H1 (cell line): ENCODE results near the gene PQBP1. TPM values are rescaled to one million over a fixed set of nuclear protein-coding genes. Genes with fewer than 3 reads are reported as not detected.

Experiments used
- CTCF ChIA-PET: fragments of 300-600 bp; sonication (Branson Sonifier 250); formaldehyde crosslinking; loops from one replicate; lab custom pipeline; 2021; ENCODE audit not compliant: partially characterized antibody; lab: Charles Lee
- POLR2A ChIA-PET: fragments of 300-600 bp; sonication (Branson Sonifier 250); formaldehyde crosslinking; loops from one replicate; lab custom pipeline; 2021; ENCODE audit warnings: inconsistent platforms; ENCODE audit not compliant: partially characterized antibody; lab: Charles Lee
- DNase-seq, 2 experiments: peaks; one replicate each; pipeline versions ENCODE4 v3.0.0 to v3.0.0-alpha.2; 2010 to 2022; ENCODE audit warnings: low spot score in 2 of 2, low read depth in 1 of 2, mixed read lengths in 1 of 2
- FAIRE-seq: peaks from 2 replicates; lab custom pipeline; 2011; peaks lifted over from hg19 to GRCh38; lab: Jason Lieb, UNC
- H2AFZ ChIP-seq: 2 replicates; pipeline ENCODE4 v1.8.1; 2012; ENCODE audit warnings: low read length, inconsistent platforms
- H2AK5ac ChIP-seq: 2 replicates; pipeline ENCODE4 v1.6.1; 2013; ENCODE audit warnings: low read depth, low read length
- H2BK120ac ChIP-seq: replicated peaks from 2 replicates; pipeline ENCODE3; 2013; ENCODE audit warnings: low read depth, low read length, inconsistent platforms
- H2BK12ac ChIP-seq: 2 replicates; pipeline ENCODE4 v1.6.1; 2013; ENCODE audit warnings: low read depth, low read length
- H2BK15ac ChIP-seq: 2 replicates; pipeline ENCODE4 v1.6.1; 2013; ENCODE audit warnings: low read length
- H2BK20ac ChIP-seq: 2 replicates; pipeline ENCODE4 v1.6.1; 2013; ENCODE audit warnings: low read length
- H2BK5ac ChIP-seq: 2 replicates; pipeline ENCODE4 v1.6.1; 2013; ENCODE audit warnings: low read depth, low read length
- H3K14ac ChIP-seq: 2 replicates; pipeline ENCODE4 v1.6.1; 2013; ENCODE audit warnings: inconsistent platforms; ENCODE audit not compliant: insufficient read length
- H3K18ac ChIP-seq: 2 replicates; pipeline ENCODE4 v1.6.1; 2013; ENCODE audit warnings: low read length; ENCODE audit errors: extremely low read depth
- H3K23ac ChIP-seq: 2 replicates; pipeline ENCODE4 v1.6.1; 2013; ENCODE audit warnings: inconsistent platforms; ENCODE audit not compliant: insufficient read length
- H3K23me2 ChIP-seq: 2 replicates; pipeline ENCODE4 v1.6.1; 2013; ENCODE audit warnings: low read depth, low read length
- H3K27ac ChIP-seq: 2 replicates; pipeline ENCODE4 v1.6.1; 2011; ENCODE audit warnings: low read depth, low read length, inconsistent platforms
- H3K27me3 ChIP-seq, 4 experiments: replicated peaks in 1 of 4; 1 replicate in 1 of 4; 2 replicates in 3 of 4; pipeline versions ENCODE4 v1.6.1 to v1.8.1; 2011 to 2013; ENCODE audit warnings: low read length in 3 of 4, mild to moderate bottlenecking in 3 of 4, inconsistent platforms in 2 of 4, mixed read lengths in 2 of 4, moderate library complexity in 1 of 4; ENCODE audit not compliant: control insufficient read depth in 3 of 4, insufficient read depth in 3 of 4; ENCODE audit errors: extremely low read depth in 1 of 4
- H3K36me3 ChIP-seq, 4 experiments: 2 replicates each; pipeline versions ENCODE4 v1.6.1 to v1.8.1; 2011 to 2013; ENCODE audit warnings: mild to moderate bottlenecking in 4 of 4, low read length in 3 of 4, moderate library complexity in 2 of 4, control low read depth in 1 of 4, inconsistent platforms in 1 of 4; ENCODE audit not compliant: insufficient read depth in 4 of 4, control insufficient read depth in 2 of 4
- H3K4ac ChIP-seq: replicated peaks from 2 replicates; pipeline ENCODE3; 2013; ENCODE audit warnings: low read length, low read depth, mixed read lengths, inconsistent platforms; ENCODE audit not compliant: insufficient read length
- H3K4me1 ChIP-seq, 4 experiments: replicated peaks in 1 of 4; 1 replicate in 1 of 4; 2 replicates in 3 of 4; pipeline versions ENCODE4 v1.6.1 to v1.8.1; 2011 to 2013; ENCODE audit warnings: low read length in 3 of 4, inconsistent platforms in 2 of 4, mixed read lengths in 1 of 4; ENCODE audit not compliant: insufficient read depth in 4 of 4, control insufficient read depth in 3 of 4
- H3K4me2 ChIP-seq, 2 experiments: 2 replicates each; pipeline versions ENCODE4 v1.6.1 to v1.8.1; 2011 to 2013; ENCODE audit warnings: low read depth in 2 of 2, low read length in 2 of 2, control low read depth in 1 of 2, inconsistent platforms in 1 of 2, mild to moderate bottlenecking in 1 of 2; ENCODE audit not compliant: insufficient read depth in 1 of 2
- H3K4me3 ChIP-seq, 4 experiments: fragments of 200-600, 300-600 bp in 1 of 4; sonication (generic), shearing (Covaris generic), sonication (Bioruptor Twin) in 1 of 4; 2 replicates each; pipeline versions ENCODE4 v1.5.1 to v1.8.1; 2011 to 2016; ENCODE audit warnings: low read length in 4 of 4, low read depth in 3 of 4, control low read depth in 2 of 4, inconsistent platforms in 2 of 4, mild to moderate bottlenecking in 2 of 4, mixed read lengths in 1 of 4, moderate library complexity in 1 of 4; ENCODE audit not compliant: insufficient read depth in 2 of 4; ENCODE audit errors: extremely low read depth in 1 of 4
- H3K56ac ChIP-seq: replicated peaks from 2 replicates; pipeline ENCODE3; 2013; ENCODE audit warnings: low read depth, mild to moderate bottlenecking, mixed read lengths, low read length, inconsistent platforms; ENCODE audit not compliant: insufficient read length
- H3K79me1 ChIP-seq: 2 replicates; pipeline ENCODE4 v1.6.1; 2013; ENCODE audit warnings: low read depth, low read length, control low read depth
- H3K79me2 ChIP-seq, 2 experiments: 2 replicates each; pipeline versions ENCODE4 v1.6.1 to v1.8.1; 2012 to 2013; ENCODE audit warnings: low read length in 2 of 2, mild to moderate bottlenecking in 2 of 2, inconsistent platforms in 1 of 2; ENCODE audit not compliant: insufficient read depth in 2 of 2, control insufficient read depth in 1 of 2
- H3K9ac ChIP-seq, 4 experiments: replicated peaks in 1 of 4; 1 replicate in 1 of 4; 2 replicates in 3 of 4; pipeline versions ENCODE4 v1.6.1 to v1.8.1; 2011 to 2013; ENCODE audit warnings: low read depth in 3 of 4, low read length in 3 of 4, control low read depth in 2 of 4, mild to moderate bottlenecking in 2 of 4, moderate library complexity in 2 of 4, inconsistent platforms in 1 of 4; ENCODE audit errors: extremely low read depth in 1 of 4
- H3K9me3 ChIP-seq, 2 experiments: 2 replicates each; pipeline versions ENCODE4 v1.6.1 to v1.8.1; 2012 to 2013; ENCODE audit warnings: mild to moderate bottlenecking in 2 of 2, moderate library complexity in 2 of 2, control low read depth in 1 of 2, inconsistent platforms in 1 of 2, low read depth in 1 of 2, low read length in 1 of 2, mixed read lengths in 1 of 2; ENCODE audit not compliant: insufficient read depth in 2 of 2
- H4K20me1 ChIP-seq, 2 experiments: replicated peaks in 1 of 2; 2 replicates each; pipeline versions ENCODE3 to v1.8.1; 2011 to 2013; ENCODE audit warnings: inconsistent platforms in 2 of 2, low read length in 2 of 2, mild to moderate bottlenecking in 1 of 2; ENCODE audit not compliant: insufficient read depth in 2 of 2, control insufficient read depth in 1 of 2
- H4K5ac ChIP-seq: 2 replicates; pipeline ENCODE4 v1.6.1; 2013; ENCODE audit warnings: low read length, low read depth, mixed read lengths, inconsistent platforms; ENCODE audit not compliant: insufficient read length
- H4K8ac ChIP-seq: 2 replicates; pipeline ENCODE4 v1.8.0; 2013; ENCODE audit warnings: mild to moderate bottlenecking, moderate library complexity, low read length, inconsistent platforms; ENCODE audit not compliant: insufficient read depth; ENCODE audit errors: extremely low read depth
- H4K91ac ChIP-seq: replicated peaks from 2 replicates; pipeline ENCODE3; 2013; ENCODE audit warnings: low read length, mixed read lengths, inconsistent platforms; ENCODE audit not compliant: insufficient read length
- BCL11A ChIP-seq, 2 experiments: IDR thresholded peaks; one replicate each; pipeline ENCODE4 v1.6.1; 2011; ENCODE audit warnings: low read depth in 2 of 2, low read length in 2 of 2, mild to moderate bottlenecking in 2 of 2
- TAF1 ChIP-seq: IDR thresholded peaks from 2 replicates; pipeline ENCODE4 v1.6.1; 2011; ENCODE audit warnings: mild to moderate bottlenecking, low read depth, low read length
- WGBS, 2 experiments: shearing (Covaris generic) in 1 of 2; methylation state at CpG; one replicate each; pipeline versions ENCODE4 v1.1.6 to v1.1.7; 2013 to 2015; ENCODE audit warnings: low lambda C conversion rate in 2 of 2, mixed read lengths in 2 of 2, inconsistent platforms in 1 of 2, low coverage in 1 of 2, missing lambda C conversion rate in 1 of 2; ENCODE audit not compliant: insufficient replicate concordance in 2 of 2, insufficient coverage in 1 of 2, insufficient read length in 1 of 2; ENCODE audit errors: extremely low coverage in 1 of 2, missing lambda C conversion rate in 1 of 2; 5-methylcytosine and 5-hydroxymethylcytosine counted together
- polyA plus RNA-seq, 7 experiments: library from polyadenylated mRNA; depleted of rRNA in 3 of 7; stranded (reverse) in 5 of 7; unstranded in 2 of 7; fragments of >200 nt in 5 of 7; fragments of 200-250 nt in 2 of 7; gene quantifications; 1 replicate in 5 of 7; 2 replicates in 1 of 7; 4 replicates in 1 of 7; pipeline versions ENCODE4 v1.2.1 to v1.2.3, GENCODE V29; 2011 to 2013; ENCODE audit warnings: missing spikeins in 2 of 7, mixed read lengths in 2 of 7
- total RNA-seq: library from RNA; stranded (reverse); fragmentation: NEBNext Ultra II Directional; extraction: Animal tissue kit (Norgen Biotek cat#: 25700); gene quantifications from 2 replicates; pipeline ENCODE4 v1.2.1, GENCODE V29; 2021
- TF ChIP-seq, protein P1 (sequence below): IDR thresholded peaks from 2 replicates; pipeline ENCODE4 v1.6.1; 2012; ENCODE audit warnings: inconsistent platforms

PQBP1 gene
- total and polyA plus RNA-seq, 2 of the 8 experiments (the other 6 are each of a cell fraction or from before 2014, with no cell fraction given), result 91.7 to 95.9 TPM

DNA sequence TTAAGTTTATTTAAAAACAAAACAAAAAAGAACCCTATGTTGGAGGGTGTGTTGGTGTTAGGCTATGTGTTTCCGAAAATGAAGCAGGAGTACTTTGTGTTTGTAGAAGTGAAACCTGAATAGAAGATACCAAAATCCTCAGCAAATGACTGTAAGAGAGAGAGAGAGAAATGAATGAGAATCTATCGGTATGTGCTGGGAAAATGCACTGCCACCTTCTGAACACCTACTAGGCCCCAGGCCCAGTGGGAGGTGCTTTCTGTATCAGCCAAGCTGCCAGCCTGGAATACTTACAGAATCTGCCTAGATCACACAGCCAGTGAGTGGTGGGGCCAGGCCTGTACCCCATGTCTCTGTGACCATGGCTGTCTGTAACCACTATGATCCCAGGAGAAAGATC lies 36.0 kb downstream of the PQBP1 start:
- peaks cover 1 to 12% (median 4%) of the 10 kb centered on the region in 4 experiments; a peak in 6 of 7 replicates for H3K4me1 ChIP-seq
- DNase-seq (no peak), FAIRE-seq (no peak)
- ChIA-PET CTCF (no interaction called here), POLR2A (interaction anchor here (21.5 kb wide), 1 partner anchor 19 kb away, joined by 572 read pairs; the partner anchor contains the start of genes PIM2 and SLC35A2)
- 83% methylated on average over 2 of the region's 2 CpGs; no CpG with 5 or more reads in 1 of the 2 experiments for WGBS, 2 experiments
- no peak overlapping the region for H2BK20ac ChIP-seq
- H3K4ac ChIP-seq, result no peak overlapping the region
- H4K91ac ChIP-seq, result no peak overlapping the region
- H3K27ac ChIP-seq, result no peak overlapping the region
- H2BK120ac ChIP-seq, result no peak overlapping the region
- H3K14ac ChIP-seq, result no peak overlapping the region
- no peaks in the 10 kb centered on the region for H3K23me2 ChIP-seq
- H3K27me3 ChIP-seq, result no peaks in the 10 kb centered on the region
- no peak overlapping the region for H2AK5ac ChIP-seq
- no peak overlapping the region for H2BK15ac ChIP-seq
- H2AFZ ChIP-seq, result no peak overlapping the region
- H2BK12ac ChIP-seq, result no peak overlapping the region
- peaks cover 0 to 27% of the 10 kb centered on the region in 2 experiments; a peak in 2 of 4 replicates for H3K79me2 ChIP-seq
- no peak overlapping the region for H3K4me2 ChIP-seq
- H3K23ac ChIP-seq, result no peak overlapping the region
- no peak overlapping the region for H4K5ac ChIP-seq
- peaks cover 0 to 33% (median 11%) of the 10 kb centered on the region in 4 experiments; a peak in 6 of 8 replicates for H3K36me3 ChIP-seq
- H3K79me1 ChIP-seq, result no peaks in the 10 kb centered on the region
- H2BK5ac ChIP-seq, result no peak overlapping the region
- TF ChIP-seq, protein P1, sequence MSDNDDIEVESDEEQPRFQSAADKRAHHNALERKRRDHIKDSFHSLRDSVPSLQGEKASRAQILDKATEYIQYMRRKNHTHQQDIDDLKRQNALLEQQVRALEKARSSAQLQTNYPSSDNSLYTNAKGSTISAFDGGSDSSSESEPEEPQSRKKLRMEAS, result no peak
- no peak for TF ChIP-seq BCL11A (IDR thresholded peaks at IDR 0.05; ENCODE audit: low read depth in 2 of 2, low read length in 2 of 2)
- no peak for TF ChIP-seq TAF1
- no peaks in the 10 kb centered on the region for H4K20me1 ChIP-seq
- no peak overlapping the region for H3K4me3 ChIP-seq
- H3K9me3 ChIP-seq, result no peaks in the 10 kb centered on the region
- no peak overlapping the region for H4K8ac ChIP-seq
- H3K56ac ChIP-seq, result no peak overlapping the region
- no peak overlapping the region for H3K9ac ChIP-seq
- no peak overlapping the region for H3K18ac ChIP-seq
